HEK293 (cell line): Measurements from ENCODE around the gene CELSR1.
"Not testable (repeated sequence)": the region's sequence is repeated elsewhere in the genome, so short reads cannot be mapped to it uniquely, and the experiment has no call there.

Experiments used
- CTCF ChIA-PET: fragments of 350-600 bp; formaldehyde crosslinking; extraction: SDS; loops from one replicate; lab custom pipeline; 2021; ENCODE audit warnings: antibody characterized with exemption; lab: Yijun Ruan, JAX
- POLR2A ChIA-PET: fragments of 300-600 bp; formaldehyde crosslinking; extraction: SDS; loops from one replicate; lab custom pipeline; 2020; ENCODE audit warnings: antibody characterized with exemption, inconsistent platforms; lab: Yijun Ruan, JAX
- H3K27ac ChIP-seq: fragments of 200-500 bp; sonication (Bioruptor generic); 2 replicates; pipeline ENCODE4 v1.5.1; 2014; ENCODE audit warnings: low read depth, low read length, control low read depth, inconsistent platforms; ENCODE audit errors: extremely low read depth
- H3K36me3 ChIP-seq, 2 experiments: fragments of 200-500 bp in 1 of 2; sonication (Bioruptor generic) in 1 of 2; 1 replicate in 1 of 2; 2 replicates in 1 of 2; pipeline ENCODE4 v1.5.1; 2014 to 2017; ENCODE audit warnings: inconsistent platforms in 2 of 2, low read length in 2 of 2; ENCODE audit not compliant: control insufficient read depth in 2 of 2, insufficient read depth in 1 of 2
- H3K4me1 ChIP-seq: fragments of 200-500 bp; sonication (Bioruptor generic); 2 replicates; pipeline ENCODE4 v1.5.1; 2014; ENCODE audit warnings: mild to moderate bottlenecking, low read length, inconsistent platforms; ENCODE audit not compliant: control insufficient read depth, insufficient read depth
- H3K4me3 ChIP-seq: 2 replicates; pipeline ENCODE4 v1.5.1; 2011; ENCODE audit warnings: low read depth, mild to moderate bottlenecking, control low read depth, low read length, moderate library complexity
- H3K9me3 ChIP-seq: fragments of 200-500 bp; sonication (Bioruptor generic); 2 replicates; pipeline ENCODE4 v1.5.1; 2014; ENCODE audit warnings: low read depth, low read length, inconsistent platforms; ENCODE audit not compliant: control insufficient read depth, insufficient read depth
- EGR2 ChIP-seq: fragments of 450-650 bp; formaldehyde crosslinking; IDR thresholded peaks from 2 replicates; pipeline ENCODE4 v1.5.1; 2016; ENCODE audit warnings: low read depth, missing biosample characterization, missing genetic modification characterization
- KLF10 ChIP-seq: fragments of 450-650 bp; IDR thresholded peaks from 2 replicates; pipeline ENCODE4 v1.5.1; 2018; ENCODE audit warnings: missing biosample characterization, mild to moderate bottlenecking, missing genetic modification characterization
- SCRT2 ChIP-seq: fragments of 450-650 bp; formaldehyde crosslinking; IDR thresholded peaks from 2 replicates; pipeline ENCODE4 v1.5.1; 2016; ENCODE audit warnings: missing biosample characterization, missing genetic modification characterization
- ZBTB20 ChIP-seq: fragments of 450-650 bp; formaldehyde crosslinking; IDR thresholded peaks from 2 replicates; pipeline ENCODE4 v1.5.1; 2016; ENCODE audit warnings: missing biosample characterization, missing genetic modification characterization
- ZBTB21 ChIP-seq: fragments of 450-650 bp; formaldehyde crosslinking; IDR thresholded peaks from 2 replicates; pipeline ENCODE4 v1.5.1; 2017; ENCODE audit warnings: missing biosample characterization, missing genetic modification characterization
- ZFP37 ChIP-seq: fragments of 450-650 bp; formaldehyde crosslinking; IDR thresholded peaks from 2 replicates; pipeline ENCODE4 v1.5.1; 2016; ENCODE audit warnings: missing biosample characterization, missing genetic modification characterization
- ZNF121 ChIP-seq: fragments of 450-650 bp; formaldehyde crosslinking; IDR thresholded peaks from 2 replicates; pipeline ENCODE4 v1.5.1; 2016; ENCODE audit warnings: missing biosample characterization, missing genetic modification characterization
- ZNF341 ChIP-seq: fragments of 450-650 bp; formaldehyde crosslinking; IDR thresholded peaks from 2 replicates; pipeline ENCODE4; 2016; ENCODE audit warnings: low read depth, missing biosample characterization, missing genetic modification characterization
- ZNF416 ChIP-seq: fragments of 450-650 bp; formaldehyde crosslinking; IDR thresholded peaks from 2 replicates; pipeline ENCODE4 v1.5.1; 2016; ENCODE audit warnings: missing biosample characterization, missing genetic modification characterization
- ZNF426 ChIP-seq: fragments of 450-650 bp; formaldehyde crosslinking; IDR thresholded peaks from 2 replicates; pipeline ENCODE4 v1.5.1; 2017; ENCODE audit warnings: missing biosample characterization, missing genetic modification characterization, mild to moderate bottlenecking, inconsistent platforms, moderate library complexity
- ZNF48 ChIP-seq: fragments of 450-650 bp; formaldehyde crosslinking; IDR thresholded peaks from 2 replicates; pipeline ENCODE4 v1.5.1; 2016; ENCODE audit warnings: missing biosample characterization, missing genetic modification characterization
- ZNF521 ChIP-seq: fragments of 450-650 bp; formaldehyde crosslinking; IDR thresholded peaks from 2 replicates; pipeline ENCODE4 v1.5.1; 2017; ENCODE audit warnings: missing biosample characterization, mild to moderate bottlenecking, missing genetic modification characterization
- ZNF555 ChIP-seq: fragments of 450-650 bp; formaldehyde crosslinking; conservative IDR thresholded peaks from 2 replicates; pipeline ENCODE4 v1.5.1; 2017; ENCODE audit warnings: missing biosample characterization, mild to moderate bottlenecking, missing genetic modification characterization, inconsistent platforms
- ZNF558 ChIP-seq: fragments of 450-650 bp; formaldehyde crosslinking; IDR thresholded peaks from 2 replicates; pipeline ENCODE4 v1.5.1; 2016; ENCODE audit warnings: missing biosample characterization, missing genetic modification characterization
- ZNF623 ChIP-seq: fragments of 450-650 bp; formaldehyde crosslinking; IDR thresholded peaks from 2 replicates; pipeline ENCODE4 v1.5.1; 2016; ENCODE audit warnings: missing biosample characterization, missing genetic modification characterization
- ZNF629 ChIP-seq: fragments of 450-650 bp; formaldehyde crosslinking; IDR thresholded peaks from 2 replicates; pipeline ENCODE4 v1.5.1; 2017; ENCODE audit warnings: missing biosample characterization, missing genetic modification characterization
- ZNF677 ChIP-seq: fragments of 450-650 bp; IDR thresholded peaks from 2 replicates; pipeline ENCODE4 v1.5.0; 2018; ENCODE audit warnings: missing biosample characterization, mild to moderate bottlenecking, missing genetic modification characterization, moderate library complexity
- ZNF843 ChIP-seq: fragments of 450-650 bp; formaldehyde crosslinking; IDR thresholded peaks from 2 replicates; pipeline ENCODE4 v1.5.1; 2016; ENCODE audit warnings: missing biosample characterization, missing genetic modification characterization
- ZSCAN16 ChIP-seq: fragments of 450-650 bp; formaldehyde crosslinking; IDR thresholded peaks from 2 replicates; pipeline ENCODE4 v1.5.1; 2016; ENCODE audit warnings: missing biosample characterization, missing genetic modification characterization
- TF ChIP-seq, protein P1 (sequence below): fragments of 450-650 bp; formaldehyde crosslinking; IDR thresholded peaks from 2 replicates; pipeline ENCODE4 v1.5.1; 2016; ENCODE audit warnings: missing biosample characterization, missing genetic modification characterization

The CELSR1 gene

DNA sequence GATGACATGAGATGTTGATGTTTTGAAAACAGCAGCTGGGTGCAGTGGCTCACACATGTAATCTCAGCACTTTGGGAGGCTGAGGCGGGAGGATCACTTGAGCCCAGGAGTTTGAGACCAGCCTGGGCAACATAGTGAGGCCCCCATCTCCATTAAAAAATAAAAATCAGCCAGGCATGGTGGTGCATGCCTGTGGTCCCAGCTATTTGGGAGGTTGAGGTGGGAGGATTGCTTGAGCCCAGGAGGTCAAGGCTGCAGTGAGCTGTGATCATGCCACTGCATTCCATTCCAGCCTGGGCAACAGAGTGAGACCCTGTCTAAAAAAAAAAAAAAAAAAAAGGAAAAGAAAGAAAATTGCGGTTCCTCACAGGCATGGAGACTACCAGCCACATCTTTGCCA is 224.6 kb downstream of the CELSR1 start:
- not testable (repeated sequence) for H3K9me3 ChIP-seq, H3K27ac ChIP-seq, H3K4me1 ChIP-seq, H3K4me3 ChIP-seq
- ChIA-PET CTCF (interaction anchor here (0.6 to 7.5 kb wide), 9 partner anchors 8 to 317 kb away, joined by 3 to 65 read pairs (median 3); no protein-coding TSS in a partner anchor), POLR2A (interaction anchor here (0.7 kb wide), 1 partner anchor 28 kb away, joined by 7 read pairs; no protein-coding TSS in a partner anchor)
- peak; percentile 82 for TF ChIP-seq ZNF121 (tag by site-specific recombination)
- peaks cover 76 to 93% of the 10 kb centered on the region in 2 experiments for H3K36me3 ChIP-seq

DNA sequence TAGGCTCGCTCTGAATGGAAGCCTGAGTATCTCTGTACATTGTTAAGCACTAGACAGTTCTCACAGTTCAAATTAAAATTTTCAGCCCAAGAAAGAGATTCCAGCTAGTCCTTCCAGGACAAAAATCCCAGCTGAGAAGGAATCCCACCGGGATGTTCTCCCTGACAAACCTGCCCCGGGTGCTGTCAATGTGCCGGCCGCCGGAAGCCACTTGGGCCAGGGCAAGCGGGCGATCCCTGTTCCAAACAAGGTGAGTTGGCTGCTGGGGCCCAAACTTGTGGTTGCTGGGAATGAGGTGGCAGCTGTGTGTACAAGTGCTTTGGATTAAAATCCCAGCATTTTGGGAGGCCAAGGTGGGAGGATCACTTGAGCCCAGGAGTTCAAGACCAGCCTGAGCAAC is 225.4 kb downstream of the CELSR1 start:
- Histone ChIP-seq H3K9me3 (no peaks in the 10 kb centered on the region), H3K4me1 (no peaks in the 10 kb centered on the region), H3K36me3 (peaks cover 77 to 86% of the 10 kb centered on the region in 2 experiments), H3K27ac (no peak overlapping the region), H3K4me3 (no peak overlapping the region)
- no peak for TF ChIP-seq ZNF677
- TF ChIP-seq ZNF48 (tag by site-specific recombination): no peak
- TF ChIP-seq ZNF558 (tag by site-specific recombination): no peak
- TF ChIP-seq ZNF426 (tag by site-specific recombination): no peak
- TF ChIP-seq ZNF341 (tag by site-specific recombination): no peak
- TF ChIP-seq EGR2: no peak
- no peak for TF ChIP-seq ZBTB20 (tag by site-specific recombination)
- no peak for TF ChIP-seq ZNF843
- TF ChIP-seq ZNF521 (tag by site-specific recombination): no peak
- TF ChIP-seq SCRT2 (tag by site-specific recombination): no peak
- no peak for TF ChIP-seq ZNF629 (tag by site-specific recombination)
- TF ChIP-seq ZNF121 (tag by site-specific recombination): no peak
- TF ChIP-seq ZNF555: no peak
- no peak for TF ChIP-seq ZFP37
- no peak for TF ChIP-seq ZBTB21 (tag by site-specific recombination)
- TF ChIP-seq ZNF623 (tag by site-specific recombination): no peak
- TF ChIP-seq, protein P1, sequence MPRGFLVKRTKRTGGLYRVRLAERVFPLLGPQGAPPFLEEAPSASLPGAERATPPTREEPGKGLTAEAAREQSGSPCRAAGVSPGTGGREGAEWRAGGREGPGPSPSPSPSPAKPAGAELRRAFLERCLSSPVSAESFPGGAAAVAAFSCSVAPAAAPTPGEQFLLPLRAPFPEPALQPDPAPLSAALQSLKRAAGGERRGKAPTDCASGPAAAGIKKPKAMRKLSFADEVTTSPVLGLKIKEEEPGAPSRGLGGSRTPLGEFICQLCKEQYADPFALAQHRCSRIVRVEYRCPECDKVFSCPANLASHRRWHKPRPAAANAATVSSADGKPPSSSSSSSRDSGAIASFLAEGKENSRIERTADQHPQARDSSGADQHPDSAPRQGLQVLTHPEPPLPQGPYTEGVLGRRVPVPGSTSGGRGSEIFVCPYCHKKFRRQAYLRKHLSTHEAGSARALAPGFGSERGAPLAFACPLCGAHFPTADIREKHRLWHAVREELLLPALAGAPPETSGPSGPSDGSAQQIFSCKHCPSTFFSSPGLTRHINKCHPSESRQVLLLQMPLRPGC (tag by site-specific recombination): no peak
- no peak for TF ChIP-seq KLF10
- TF ChIP-seq ZSCAN16 (tag by site-specific recombination): no peak
- TF ChIP-seq ZNF416 (tag by site-specific recombination): no peak
- POLR2A ChIA-PET: interaction anchor here (1.0 kb wide), 1 partner anchor 16 kb away, joined by 3 read pairs; no protein-coding TSS in a partner anchor
- CTCF ChIA-PET: interaction anchor here (0.7 to 7.5 kb wide), 6 partner anchors 9 to 316 kb away, joined by 3 to 65 read pairs (median 4); no protein-coding TSS in a partner anchor
